HG03457 (cell line): ENCODE data around the gene HECW1.
"Not testable (repeated sequence)": the region's sequence is repeated elsewhere in the genome, so short reads cannot be mapped to it uniquely, and the experiment has no call there.

Experiments
- ATAC-seq: cut with Tn5 transposase; IDR thresholded peaks from one replicate; pipeline ENCODE4 v1.9.1; 2021; ENCODE audit warnings: moderate number of reproducible peaks; ENCODE audit not compliant: unreplicated experiment

The HECW1 gene

DNA sequence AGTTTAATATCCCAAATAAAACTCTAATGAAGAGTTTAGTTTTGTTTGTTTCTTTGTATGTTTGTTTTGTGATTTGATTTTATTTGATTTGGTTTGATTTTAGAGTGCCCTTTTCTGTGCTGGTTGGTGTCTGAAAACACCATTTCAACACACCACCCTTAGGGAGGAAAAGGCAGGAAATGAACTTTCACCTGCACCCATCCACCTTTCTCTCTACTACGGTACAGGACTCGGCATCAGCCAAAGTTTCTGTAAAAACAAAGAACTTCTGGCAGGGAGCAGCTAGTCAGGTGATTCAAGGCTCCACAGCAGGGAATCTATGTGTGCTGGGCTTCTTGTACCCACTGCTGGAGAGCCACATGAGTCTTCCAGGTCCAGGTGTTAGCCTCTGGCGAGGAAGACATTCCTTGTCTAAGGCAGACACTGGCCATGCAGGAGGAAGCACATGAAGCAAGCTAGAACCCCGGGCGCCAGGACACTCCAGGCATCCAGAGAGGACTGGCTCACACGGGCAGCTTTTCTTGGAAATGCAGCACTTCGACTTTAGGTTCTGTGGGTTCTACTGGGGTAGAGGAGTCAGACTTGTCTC lies 448.4 kb downstream of the HECW1 start:
- ATAC-seq: no peak

DNA sequence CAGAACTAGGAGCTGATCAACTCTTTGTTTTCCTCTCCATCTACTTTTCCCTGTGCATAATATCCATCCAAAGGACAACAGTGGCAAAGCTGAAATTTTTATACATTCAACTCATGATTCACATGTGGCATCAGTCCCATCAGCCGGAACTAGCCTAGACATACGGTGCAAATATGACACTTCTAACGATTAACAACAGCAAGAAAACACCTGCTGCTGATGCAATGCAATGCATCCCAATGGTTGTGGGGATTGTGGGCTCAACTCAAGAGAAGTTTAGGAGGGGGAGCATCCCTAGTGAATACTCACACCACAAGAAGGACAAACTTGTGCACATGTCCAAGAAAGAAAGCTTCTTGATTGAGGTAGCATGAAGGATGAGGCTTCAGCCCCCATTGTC lies 449.9 kb downstream of the HECW1 start:
- no peak for ATAC-seq

DNA sequence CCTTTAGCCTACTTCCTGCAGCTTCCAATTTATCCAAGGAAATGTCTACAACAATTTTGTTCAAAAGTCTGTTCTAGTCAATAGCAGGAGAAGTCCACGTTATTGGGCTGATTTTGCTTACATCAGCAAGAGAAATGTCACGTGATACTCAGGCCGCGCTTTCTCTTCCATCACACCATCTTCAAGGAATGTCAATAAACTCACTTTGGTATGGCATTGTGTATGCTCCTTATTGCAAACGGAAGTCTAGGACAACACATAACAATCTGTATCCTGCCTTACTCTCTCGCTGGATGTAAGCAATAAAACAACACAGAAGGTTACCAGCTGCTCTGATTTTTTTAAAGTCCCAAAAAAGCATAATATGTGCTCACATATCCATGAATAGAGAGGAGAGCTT lies 453.3 kb downstream of the HECW1 start:
- no peak for ATAC-seq

DNA sequence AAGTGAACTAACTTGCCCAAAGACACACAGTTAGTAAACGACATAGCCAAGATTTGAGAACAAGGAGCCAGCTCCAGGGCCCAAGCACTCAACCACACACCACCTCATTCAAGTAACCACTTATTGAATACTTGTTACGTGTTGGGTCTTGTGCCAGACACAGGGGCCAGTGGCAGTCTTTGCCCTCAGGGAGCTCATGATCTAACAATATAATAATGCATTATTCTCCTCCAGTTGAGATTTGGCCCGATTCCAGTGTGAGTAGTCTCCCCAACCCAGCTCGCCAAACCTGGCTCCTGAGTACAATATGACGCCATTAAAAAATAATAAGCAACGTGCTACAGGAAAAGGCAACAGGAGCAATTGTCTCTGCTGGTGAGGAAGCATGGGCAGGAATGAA lies 456.1 kb downstream of the HECW1 start:
- no peak for ATAC-seq

DNA sequence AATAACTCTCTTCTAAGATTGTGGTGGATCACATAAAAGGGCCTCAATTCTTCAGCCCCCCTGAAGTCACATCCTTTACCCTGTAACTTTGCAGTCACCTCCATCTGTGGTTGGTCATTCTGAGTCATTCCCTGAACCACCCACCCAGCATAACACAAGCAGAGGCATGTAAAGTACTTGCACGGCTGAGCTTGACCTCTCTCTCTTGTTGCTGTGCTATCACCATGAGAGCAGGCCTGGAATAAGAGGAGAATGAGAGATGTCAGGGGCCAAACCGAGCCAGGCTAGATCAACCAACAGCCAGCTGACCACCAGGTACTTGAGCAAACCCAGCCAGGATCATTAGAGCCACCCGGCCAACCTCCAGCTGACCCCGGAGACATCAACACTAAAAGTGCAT lies 457.0 kb downstream of the HECW1 start:
- ATAC-seq: peak; percentile 75

DNA sequence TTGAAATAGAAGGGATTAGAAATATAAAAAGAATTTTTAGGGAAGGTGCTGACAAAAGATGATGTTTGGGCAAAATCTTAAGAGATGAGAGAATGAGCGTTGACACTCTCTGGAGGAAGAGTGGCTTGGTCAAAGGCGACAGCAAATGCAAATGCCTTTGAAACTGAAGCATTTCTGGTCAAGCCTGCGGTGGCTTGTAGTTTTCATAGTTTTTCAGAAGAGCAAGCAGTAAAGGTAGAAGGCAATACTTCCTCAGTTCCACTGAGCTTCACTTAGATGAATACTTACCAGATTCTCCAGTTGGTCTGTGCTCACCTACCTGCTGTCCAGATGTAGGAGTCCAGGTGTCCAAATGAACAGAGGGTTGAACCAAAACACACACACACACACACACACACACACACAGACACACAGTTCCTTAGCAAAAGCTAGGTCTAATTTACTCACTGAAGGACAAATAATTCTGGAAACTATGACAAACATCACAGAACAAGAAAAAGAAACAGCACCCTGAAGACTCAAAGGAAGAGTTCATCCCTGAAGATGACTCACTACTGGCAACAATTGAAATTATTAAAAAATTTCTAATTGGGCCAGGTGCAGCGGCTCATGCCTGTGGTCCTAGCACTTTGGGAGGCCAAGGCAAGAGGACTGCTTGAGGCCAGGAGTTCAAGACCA lies 458.4 kb downstream of the HECW1 start:
- no peak for ATAC-seq

DNA sequence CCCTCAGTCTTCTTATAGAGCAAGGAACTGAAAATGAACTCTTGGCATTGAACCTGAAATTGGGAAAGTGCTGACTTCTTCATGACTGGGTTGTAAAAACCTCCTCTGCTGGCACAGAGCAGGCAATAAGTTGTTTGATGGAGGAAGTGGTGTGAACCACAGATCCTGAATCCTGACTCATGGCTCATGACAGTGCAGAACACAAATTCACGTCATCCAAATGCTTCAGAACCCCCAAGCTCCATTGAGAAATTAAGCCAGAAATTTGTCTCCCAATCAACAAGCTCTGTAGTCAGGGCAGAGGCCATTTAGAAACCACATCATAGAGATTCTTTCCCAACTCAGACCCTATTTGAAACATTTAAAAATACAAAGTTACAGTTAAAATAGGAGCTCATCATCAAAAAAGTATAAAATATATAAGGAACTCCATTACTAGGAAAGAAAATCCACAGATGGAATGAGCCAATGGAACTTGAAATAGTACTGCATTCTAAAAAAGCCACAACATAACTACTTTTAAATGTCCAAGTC lies 460.1 kb downstream of the HECW1 start:
- ATAC-seq: no peak

DNA sequence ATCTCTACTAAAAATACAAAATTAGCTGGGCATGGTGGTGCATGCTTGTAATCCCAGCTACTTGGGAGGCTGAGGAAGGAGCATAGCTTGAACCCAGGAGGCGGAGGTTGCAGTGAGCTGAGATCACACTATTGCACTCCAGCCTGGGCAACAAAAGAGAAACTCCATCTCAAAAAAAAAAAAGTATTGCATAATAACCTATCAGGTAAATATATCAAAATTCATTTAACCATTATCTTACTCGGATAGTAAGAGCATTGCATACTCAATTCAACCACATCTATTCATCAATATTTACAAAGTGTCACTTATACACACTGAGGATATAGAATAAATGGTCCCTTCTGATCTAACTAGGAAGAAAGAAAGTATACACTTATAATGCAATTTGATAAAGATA lies 461.4 kb downstream of the HECW1 start:
- not testable (repeated sequence) for ATAC-seq

DNA sequence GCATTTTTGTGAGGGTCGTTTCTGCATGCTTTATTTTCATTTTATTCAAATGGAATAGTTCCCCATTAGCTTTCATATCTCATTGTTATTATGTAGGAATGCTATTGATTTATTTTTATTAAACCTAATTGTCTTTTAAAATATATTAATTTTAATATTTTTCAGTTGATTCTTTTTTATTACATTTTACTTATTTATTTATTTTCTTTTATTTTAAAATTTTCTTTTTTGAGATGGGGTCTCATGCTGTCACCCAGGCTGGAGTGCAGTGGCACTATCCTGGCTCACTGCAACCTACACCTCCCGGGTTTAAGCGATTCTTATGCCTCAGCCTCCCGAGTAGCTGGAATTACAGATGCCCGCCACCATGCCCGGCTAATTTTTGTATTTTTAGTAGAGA lies 463.1 kb downstream of the HECW1 start:
- ATAC-seq: no peak

DNA sequence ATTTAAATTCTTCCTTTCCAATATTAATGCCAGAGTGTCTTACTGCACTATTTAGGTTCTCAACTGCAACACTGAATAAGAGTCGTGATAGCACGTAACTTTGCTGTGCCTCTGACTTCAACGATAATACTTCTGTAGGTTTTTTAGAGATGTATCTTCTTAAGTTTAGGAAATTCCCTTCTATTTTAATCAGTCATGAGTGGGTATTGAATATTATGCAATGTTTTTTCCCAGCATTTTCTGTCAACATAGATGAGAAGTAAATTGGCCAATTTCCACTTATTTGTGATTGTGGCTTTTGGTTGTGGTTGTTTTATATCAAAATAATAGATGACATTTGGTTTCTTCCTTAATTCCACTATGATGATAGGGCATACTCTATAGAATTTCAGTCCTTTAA lies 463.8 kb downstream of the HECW1 start:
- ATAC-seq: no peak

DNA sequence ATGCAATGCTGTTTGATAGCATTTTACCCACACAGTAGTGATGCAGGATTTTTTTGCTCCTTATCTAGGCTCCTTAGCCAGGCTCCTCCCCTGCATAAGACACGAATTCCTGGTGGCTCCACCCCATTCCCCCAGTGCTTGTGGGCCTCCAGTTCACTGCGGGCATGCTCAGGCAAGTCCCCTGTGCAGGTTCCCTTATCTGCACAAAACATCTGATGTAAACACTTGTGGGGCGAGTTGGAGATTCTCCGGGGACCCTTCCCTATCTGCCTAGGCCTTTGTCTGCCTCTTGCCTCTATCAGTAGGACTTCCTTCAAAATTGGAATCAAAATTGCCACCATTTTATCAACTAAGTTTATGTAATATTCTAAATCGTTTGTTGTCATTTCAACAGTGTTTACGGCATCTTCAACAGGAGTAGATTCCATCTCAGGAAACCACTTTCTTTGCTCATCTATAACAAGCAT lies 465.1 kb downstream of the HECW1 start:
- ATAC-seq: no peak

DNA sequence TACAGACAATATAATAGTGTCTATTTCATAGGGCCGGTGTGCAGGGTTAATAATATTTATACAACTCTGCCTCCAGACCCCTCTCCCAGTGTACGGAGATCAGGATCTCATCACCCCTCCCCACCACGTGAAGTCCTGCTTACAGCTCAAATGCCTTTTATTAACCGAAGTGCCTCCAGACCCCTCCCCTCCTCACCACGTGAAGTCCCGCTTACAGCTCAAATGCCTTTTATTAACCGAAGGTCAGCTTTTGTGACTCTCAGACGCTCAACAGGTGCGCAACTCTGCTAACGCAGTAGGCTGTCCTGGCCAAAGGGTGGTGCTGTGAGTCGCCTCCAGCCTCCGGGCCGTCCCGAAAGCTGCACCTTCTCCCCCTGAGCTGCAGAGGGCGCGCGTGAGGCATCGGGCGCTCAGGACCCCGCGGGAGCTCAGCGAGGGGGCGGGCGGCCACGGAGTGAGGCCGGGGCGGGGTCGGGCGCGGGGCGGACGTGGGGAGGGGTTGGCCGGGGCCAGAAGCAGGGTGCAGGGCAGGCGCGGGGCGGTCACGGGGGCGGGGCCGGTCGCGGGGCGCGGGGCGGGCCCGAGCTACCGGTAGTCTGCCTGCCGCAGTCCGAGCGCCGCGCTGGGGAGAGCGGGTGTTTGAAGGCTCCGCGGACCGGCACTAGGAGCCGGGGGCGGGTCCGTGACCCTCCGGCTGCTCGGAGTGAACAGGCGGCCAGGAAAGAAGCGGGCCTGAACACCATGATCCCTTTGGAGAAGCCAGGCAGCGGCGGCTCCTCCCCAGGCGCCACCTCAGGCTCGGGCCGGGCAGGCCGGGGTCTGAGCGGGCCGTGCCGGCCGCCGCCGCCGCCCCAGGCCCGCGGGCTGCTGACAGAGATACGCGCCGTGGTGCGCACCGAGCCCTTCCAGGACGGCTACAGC lies 470.3 kb downstream of the HECW1 start, which contains the start of gene STK17A:
Gene STK17A, plus strand, starts transcription at position 606 of the 921 bp plus-strand sequence. Its CDS starts 136 bp downstream, at position 742.
- peak; percentile 53 for ATAC-seq

DNA sequence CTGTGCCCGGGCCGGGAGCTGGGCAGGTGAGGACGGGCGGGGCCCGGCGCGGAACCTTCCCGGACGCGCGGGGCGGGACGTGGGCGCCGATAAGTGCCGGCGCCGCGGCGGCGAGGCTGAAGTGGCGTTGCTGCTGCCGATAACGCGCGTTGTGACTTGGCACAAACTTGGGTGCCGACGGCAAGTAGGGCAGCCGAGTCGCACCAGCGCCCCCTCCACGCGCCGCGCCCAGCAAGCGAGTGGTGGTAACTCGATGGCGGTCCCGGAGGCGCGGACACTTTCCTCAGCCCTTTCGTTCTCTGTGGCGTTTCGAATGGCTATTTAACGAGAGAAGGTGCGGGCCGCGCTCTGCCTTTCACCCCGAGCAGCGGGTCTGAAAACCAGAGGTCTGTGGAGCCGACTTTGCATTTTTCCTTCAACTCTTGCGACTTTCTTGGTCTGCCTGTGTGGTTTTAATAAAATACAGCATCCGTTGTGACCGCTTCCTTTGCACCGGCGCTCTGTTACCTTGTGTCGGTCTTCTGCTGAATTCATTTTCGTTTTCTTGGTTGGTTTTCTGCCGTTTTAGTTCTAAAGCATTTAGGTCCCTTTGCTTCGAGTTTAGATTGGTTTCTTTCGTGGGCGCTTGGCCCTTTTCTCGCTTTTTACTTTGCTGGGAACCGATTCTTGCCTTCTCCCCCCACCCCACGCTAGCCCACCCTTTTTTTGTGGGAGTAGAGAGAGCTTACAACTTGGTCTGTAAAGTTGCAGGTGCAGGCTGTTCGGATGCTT lies 471.2 kb downstream of the HECW1 start:
- peak; percentile 27 for ATAC-seq

DNA sequence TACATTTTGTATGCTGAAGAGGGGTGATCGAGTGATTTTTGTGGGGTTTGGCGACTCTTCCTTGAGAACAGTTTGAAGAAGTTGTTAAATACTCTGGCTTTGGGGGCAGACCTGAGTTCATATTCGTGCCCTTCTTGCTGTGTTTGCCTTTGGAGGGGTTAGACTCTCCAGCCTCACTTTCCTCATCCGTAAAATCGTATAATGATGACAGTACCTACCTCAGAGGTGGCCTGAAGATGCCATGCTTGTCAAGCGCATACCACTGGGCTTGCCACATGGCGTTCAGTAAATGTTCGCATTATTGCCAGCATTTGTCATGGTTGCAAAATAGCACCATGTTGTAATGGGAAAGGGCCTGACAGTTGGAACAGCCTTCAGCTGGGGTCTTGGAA lies 471.7 kb downstream of the HECW1 start:
- ATAC-seq: no peak

DNA sequence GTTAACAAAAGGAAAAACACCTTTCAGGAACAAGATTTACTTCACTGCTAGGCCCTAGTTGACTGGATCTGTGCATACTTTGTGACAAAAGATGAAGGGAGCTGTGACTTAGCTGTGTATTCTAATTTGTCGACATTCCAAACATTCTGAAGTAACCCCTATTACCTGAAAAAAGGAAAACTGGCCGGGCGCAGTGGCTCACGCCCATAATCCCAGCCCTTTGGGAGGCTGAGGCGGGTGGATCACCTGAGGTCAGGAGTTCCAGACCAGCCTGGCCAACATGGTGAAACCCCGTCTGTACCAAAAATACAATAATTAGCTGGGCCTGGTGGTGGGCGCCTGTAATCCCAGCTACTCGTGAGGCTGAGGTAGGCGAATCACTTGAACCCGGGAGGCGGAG lies 472.3 kb downstream of the HECW1 start:
- ATAC-seq: not testable (repeated sequence)

DNA sequence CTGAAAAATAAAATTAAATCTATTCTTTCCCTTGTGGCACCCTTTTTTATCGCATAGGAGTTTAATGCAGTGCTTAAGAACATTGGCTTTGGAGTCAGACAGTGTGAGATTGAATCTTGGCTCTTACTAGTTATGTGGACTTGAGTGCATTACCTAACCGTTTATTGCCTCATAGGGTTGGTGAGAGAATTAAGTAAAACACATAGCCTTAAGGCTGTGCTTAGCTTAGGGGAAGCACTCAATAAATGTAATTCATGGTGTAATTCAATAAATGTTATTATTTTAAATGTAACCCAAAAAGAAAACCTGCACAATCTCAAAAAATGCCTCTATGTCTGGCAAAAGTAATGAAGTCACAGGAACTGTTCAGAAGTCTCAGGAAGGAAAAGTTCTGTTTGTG lies 473.1 kb downstream of the HECW1 start:
- no peak for ATAC-seq

DNA sequence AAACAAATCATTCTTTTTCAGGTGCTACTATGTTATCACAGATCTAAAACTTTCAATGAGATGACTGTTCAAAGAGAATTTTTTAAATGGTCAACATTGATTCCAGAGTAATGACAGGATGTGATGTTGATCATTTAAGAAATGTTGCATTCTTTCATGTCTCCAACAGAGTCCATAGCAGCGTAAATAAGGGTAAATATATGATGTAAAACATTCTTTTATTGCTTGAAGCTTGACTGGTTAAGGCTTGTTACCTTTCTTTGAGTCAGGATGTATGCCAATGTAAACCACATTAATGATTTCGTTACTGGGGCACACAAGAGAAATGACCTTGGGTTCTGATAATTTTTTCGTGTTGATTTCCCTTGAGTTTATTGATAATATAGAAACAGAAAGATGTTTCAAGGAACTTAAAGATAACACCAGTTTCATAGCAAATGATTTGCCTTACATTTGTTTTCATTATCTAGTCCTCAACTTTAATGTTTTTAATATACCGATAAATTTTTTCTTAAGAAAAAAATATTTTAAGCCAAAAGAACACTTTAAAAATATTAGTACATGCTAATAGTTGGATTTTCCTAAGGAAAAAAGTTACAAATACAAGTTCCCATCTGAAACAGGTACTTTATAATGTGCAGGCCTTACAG lies 473.9 kb downstream of the HECW1 start:
- no peak for ATAC-seq

DNA sequence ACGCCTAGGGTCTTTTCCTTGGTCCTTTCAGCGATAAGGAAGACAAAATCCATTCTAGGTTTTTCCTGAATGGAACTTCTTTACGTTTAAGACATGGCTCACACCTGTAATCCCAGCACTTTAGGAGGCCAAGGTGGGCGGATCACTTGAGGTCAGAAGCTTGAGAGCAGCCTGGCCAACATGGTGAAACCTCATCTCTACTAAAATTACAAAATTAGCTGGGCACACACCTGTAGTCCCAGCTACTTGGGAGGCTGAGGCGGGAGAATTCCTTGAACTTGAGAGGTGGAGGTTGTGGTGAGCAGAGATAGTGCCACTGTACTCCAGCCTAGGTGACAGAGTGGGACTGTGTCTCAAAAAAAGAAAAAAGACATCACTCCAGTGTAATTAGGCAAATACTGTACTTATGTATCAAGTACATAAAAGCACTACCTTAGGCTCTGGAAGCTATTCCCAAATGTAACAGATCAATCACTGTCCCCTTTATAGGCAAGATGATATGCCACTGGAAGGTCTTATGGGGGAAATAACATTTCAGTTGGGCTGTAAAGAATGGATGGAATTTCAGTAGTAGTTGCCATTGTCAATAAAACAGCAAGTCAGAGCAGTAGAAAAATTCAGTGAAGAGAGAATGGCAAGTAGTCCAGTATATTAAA lies 476.2 kb downstream of the HECW1 start:
- no peak for ATAC-seq

DNA sequence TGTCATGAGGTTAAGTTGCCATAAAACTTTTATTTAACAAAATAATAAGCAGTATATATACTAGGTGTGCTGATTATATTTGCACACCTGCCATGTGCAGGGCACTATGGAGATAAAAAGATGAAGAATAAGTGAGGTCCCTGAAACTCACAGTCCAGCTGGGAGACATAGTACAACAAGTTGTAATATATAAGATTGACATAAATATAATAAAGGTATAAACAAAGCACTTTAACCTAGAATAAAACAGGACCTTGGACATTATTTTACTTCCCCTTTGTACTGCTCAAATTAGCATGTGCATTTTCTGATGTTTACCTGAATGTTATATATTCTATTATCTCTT lies 476.7 kb downstream of the HECW1 start:
- ATAC-seq: no peak

DNA sequence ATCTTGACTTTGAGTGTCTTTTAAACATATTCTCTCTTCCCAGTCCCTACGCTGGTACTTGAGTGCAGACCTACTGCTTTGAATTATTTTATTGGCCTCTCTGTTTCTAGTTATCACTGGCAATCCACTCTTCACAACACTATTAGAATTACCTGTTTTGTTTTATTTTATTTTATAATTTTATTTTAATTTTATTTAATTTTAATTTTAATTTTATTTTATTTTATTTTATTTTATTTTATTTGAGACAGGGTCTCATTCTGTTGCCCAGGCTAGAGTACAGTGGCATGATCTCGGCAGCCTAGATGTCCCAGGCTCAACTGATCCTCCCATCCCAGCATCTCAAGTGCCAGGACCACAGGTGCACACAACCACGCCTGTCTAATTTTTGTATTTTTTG lies 477.3 kb downstream of the HECW1 start:
- no peak for ATAC-seq
